GM18873 (cell line): ENCODE data around the gene FHDC1.

ENCODE experiments used
- ATAC-seq: cut with Tn5 transposase; IDR thresholded peaks from one replicate; pipeline ENCODE4 v1.9.1; 2021; ENCODE audit warnings: mild to moderate bottlenecking, moderate library complexity, moderate number of reproducible peaks; ENCODE audit not compliant: unreplicated experiment, low FRiP score

Gene FHDC1

DNA sequence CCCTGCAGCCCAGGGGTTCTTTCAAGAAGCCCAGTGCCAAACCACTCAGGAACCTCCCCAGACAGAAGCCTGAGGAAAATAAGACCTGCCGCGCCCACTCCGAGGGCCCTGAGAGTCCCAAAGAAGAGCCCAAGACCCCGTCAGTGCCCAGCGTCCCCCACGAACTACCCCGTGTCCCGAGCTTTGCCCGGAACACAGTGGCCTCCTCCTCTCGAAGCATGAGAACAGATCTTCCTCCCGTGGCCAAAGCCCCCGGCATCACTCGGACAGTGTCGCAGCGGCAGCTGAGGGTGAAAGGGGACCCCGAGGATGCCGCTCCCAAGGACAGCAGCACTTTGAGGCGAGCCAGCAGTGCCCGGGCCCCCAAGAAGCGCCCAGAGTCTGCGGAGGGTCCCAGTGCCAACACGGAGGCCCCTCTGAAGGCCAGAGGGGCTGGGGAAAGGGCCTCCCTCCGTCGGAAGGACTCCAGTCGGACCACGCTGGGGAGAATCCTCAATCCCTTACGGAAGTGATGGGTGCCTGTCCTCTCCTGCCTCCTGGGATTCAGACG, 40.2 kb downstream of the FHDC1 start:
- ATAC-seq = no peak

GRCh38 chr4:152979731-152980330, 43.7 kb downstream of the FHDC1 start:
- no peak for ATAC-seq

- no peak for ATAC-seq
These were observed 45.2 kb downstream of the FHDC1 start for GRCh38 chr4:152981278-152981677.

DNA sequence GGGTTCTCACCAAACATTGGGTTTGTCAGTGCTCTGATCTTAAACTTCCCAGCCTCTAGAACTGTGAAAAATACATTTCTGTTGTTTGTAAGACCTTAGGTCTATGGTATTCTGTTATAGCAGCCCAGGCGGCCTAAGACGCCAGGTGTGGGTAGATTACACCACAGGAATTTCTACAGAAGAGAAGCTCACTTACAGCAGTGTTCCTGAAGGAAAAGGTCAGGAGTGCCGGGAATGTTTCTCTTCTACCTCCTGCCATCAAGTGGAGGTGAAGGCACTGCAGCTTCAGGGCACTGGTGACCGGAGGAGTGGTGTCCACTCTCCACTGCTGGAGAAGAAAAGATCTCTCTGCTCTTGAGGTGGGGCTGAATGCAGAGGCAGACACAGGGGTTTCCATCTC, 45.7 kb downstream of the FHDC1 start:
- ATAC-seq = no peak

GRCh38 chr4:152983221-152983620, 47.1 kb downstream of the FHDC1 start:
- ATAC-seq = no peak

- no peak for ATAC-seq
These were observed 47.8 kb downstream of the FHDC1 start for GRCh38 chr4:152983774-152984411.

DNA sequence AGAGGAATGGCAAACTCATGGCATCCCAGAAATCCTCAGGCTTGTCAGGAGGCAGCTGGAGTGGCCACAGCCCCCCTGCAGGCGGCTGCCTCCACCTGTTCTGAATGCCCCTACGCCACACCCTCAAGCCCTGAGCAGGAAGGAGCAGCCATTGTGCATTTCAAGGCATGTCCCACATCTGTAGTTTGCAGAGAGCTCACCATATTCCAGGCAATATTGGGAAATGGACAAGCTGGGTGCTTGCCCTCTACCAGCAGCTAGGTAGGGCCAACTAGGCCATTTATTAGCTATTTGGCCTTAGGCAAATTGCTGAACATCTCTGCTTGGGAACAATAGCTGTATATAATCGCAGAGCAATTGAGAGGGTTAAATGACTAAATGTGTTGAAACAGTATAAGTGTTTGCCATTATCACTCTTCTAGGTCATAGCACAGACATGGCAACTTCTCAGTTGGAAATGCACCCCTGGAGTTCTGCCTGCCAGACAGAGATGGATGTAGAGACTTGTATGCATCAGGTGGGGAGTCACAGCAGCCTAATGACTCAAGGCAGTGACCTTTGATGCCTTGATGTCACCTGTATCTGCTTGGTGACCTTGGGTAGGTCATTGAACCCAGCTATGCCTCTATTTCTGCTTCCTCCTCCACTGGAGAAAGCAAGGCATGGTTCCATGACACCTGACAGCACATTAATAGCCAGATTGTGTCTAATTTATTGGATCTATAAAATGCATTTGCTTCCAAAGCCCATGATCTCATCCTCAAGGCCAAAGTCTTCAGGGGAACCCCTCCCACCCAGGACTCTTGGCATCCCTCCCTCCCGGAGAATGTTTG, 52.8 kb downstream of the FHDC1 start:
- no peak for ATAC-seq

- no peak for ATAC-seq
These were observed 53.4 kb downstream of the FHDC1 start for GRCh38 chr4:152989554-152989970.

GRCh38 chr4:152990471-152991131, 54.5 kb downstream of the FHDC1 start:
- no peak for ATAC-seq

- ATAC-seq = no peak
These were observed 55.3 kb downstream of the FHDC1 start for GRCh38 chr4:152991398-152991797.

DNA sequence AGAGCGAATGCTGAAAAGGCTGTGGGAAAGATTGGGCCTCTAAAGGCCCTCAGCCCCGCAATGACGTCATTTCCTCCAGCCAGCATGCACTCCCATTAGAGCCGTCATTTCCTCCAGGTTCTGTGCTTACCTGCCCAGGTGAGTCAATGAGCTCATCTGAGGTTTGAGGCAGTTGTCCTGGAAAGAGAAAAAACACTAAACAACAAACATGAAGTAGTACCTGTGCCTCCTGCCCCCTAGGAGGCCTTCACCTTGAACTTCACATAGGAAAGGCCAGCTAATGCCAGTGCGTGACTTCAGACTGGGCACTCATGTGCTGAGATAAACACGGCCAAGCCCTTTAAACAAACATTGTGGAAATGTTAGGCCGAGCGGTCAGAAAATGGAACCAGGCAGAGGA, 55.9 kb downstream of the FHDC1 start:
- no peak for ATAC-seq

- no peak for ATAC-seq
These were observed 56.3 kb downstream of the FHDC1 start for GRCh38 chr4:152992466-152992865.

DNA sequence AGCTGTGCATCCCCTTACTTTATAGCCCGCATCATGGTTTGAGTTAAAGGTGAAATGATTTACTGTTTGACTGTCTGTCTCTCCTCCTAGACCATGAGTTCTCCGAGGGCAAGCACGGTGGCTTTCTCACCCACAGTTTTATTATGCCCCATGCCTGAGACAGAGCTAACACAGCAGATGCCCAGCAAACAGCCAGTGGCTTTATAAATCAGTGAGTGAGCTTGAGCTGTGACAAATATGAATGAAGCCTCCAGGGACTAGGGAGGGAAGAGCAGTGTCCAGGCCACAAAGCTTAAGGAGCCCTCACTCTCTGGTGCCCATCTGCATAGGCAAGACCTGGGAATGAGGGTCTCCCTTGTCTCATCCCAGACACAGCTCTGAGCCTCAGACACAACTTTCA, 57.9 kb downstream of the FHDC1 start:
- ATAC-seq = no peak

- no peak for ATAC-seq
These were observed 60.0 kb downstream of the FHDC1 start for GRCh38 chr4:152996111-152996571.

DNA sequence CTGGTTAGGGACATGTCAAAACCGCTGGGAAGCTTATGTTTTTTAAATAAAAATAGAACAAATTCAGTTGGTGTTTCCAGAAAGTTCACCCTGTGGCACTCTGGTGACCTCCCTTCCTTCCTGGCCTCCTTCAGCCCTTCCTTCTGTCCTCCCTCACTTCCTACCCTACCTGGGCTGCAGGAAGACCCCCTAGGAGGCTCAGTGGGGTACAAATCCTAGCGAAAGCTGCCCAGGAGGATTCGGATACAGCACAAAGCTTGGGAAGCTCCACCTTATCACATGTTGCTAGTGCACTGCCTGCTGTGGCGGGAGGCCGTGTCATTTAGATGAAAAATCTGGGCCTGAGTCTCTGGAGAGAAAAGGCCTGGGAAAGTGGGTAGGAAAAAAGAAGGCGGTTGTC, 60.5 kb downstream of the FHDC1 start:
- no peak for ATAC-seq

DNA sequence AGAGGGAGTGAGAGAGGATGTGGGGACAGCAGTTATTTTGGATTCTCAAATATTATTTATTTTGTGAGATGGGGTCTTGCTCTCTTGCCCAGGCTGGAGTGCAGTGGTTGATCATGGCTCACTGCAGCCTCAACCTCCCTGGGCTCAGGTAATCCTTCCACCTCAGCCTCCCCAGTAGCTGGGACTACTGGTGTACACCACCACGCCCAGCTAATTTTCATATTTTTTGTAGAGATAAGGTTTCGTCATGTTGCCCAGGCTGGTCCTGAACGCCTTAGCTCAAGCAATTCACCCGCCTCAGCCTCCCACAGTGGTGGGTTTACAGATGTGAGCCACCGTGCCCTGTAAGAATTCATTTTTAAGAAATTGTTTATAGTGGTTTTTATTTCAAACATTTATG, 61.2 kb downstream of the FHDC1 start:
- no peak for ATAC-seq

DNA sequence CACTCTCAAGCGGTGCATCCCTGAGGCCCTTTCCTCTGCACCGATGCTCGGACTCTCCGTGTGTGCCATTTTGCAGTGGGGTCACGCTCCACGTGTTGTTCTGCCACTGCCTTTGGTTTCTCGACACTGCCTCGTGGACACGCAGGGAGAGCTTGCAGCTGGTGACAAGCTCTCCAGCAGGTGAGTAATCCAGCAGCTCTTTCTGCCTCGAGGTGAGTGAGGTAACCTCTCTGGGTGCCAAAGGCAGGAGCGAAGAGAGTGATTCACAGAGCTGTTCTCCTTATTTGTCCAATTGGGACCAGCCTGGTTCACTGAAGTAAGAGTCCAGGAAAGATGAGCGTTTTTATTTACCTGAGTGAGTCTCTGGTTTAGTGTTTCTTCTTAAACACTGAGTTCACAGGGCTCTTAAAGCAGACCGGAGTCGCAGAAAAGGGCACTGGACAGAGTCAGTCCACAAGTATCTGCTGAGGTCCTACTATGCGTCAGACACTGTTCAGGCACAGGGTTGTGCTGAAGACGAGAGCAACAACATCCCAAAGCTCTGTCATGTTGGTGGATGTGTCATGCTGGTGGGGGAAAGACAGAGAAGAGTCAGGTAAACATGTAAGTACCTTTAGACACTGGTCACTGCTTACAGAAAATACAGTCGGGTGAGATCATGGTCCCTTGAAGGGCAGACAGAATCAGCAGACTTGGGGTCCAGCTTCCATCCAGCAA, 61.8 kb downstream of the FHDC1 start:
- ATAC-seq = no peak

GRCh38 chr4:152998861-152999260, 62.7 kb downstream of the FHDC1 start:
- ATAC-seq = no peak

GRCh38 chr4:152999346-153000075, 63.4 kb downstream of the FHDC1 start:
- no peak for ATAC-seq

DNA sequence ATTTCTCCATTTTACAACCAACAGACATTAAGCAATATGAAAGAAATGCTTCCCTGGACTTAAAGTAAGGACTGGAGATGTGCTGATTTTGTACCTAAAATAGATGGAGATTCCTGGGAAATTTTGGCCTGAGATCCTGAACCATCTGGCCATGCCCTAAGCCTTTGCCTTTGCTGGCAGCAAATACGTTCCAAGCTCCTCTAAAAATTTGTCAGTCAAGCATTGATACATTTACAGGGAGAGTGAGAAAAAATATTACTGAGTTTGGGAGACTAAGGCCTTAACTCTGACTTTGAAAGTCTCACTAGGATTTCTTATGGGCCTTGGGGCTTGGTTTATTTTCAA, 63.9 kb downstream of the FHDC1 start:
- ATAC-seq = no peak
